NCI-H526 (cell line): ENCODE results near the gene LYPD1.

Experiments
- DNase-seq, 2 experiments: peaks; one replicate each; lab custom pipeline; 2025; lab: John Stamatoyannopoulos, UW

LYPD1 gene

DNA sequence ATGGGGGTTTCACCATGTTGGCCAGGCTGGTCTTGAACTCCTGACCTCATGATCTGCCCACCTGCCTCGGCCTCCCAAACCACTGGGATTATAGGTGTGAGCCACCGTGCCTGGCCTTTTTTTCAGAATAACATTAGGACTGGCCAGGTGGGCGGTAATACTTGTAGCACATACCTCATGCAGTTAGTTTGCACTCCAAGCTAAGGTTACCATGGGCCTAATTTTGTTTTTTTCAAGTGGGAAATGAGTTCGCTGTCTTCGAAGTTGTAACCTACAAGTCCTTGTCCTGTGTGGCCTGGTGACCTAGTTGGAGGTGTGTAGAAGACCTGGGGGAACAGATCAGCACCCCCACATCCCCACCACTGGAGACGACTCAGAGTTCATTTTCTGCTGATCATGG, 74.8 kb downstream of the LYPD1 start:
- DNase-seq: no peak
